CD4-positive, alpha-beta T cell treated with Interleukin-4 for 4 hours (primary cell): Measurements from ENCODE around the gene IL36B.
"Not testable (repeated sequence)": the region's sequence is repeated elsewhere in the genome, so short reads cannot be mapped to it uniquely, and the experiment has no call there.

Experiments used
- DNase-seq: peaks from one replicate; pipeline ENCODE4 v3.0.0-alpha.2; 2020

Gene IL36B

DNA sequence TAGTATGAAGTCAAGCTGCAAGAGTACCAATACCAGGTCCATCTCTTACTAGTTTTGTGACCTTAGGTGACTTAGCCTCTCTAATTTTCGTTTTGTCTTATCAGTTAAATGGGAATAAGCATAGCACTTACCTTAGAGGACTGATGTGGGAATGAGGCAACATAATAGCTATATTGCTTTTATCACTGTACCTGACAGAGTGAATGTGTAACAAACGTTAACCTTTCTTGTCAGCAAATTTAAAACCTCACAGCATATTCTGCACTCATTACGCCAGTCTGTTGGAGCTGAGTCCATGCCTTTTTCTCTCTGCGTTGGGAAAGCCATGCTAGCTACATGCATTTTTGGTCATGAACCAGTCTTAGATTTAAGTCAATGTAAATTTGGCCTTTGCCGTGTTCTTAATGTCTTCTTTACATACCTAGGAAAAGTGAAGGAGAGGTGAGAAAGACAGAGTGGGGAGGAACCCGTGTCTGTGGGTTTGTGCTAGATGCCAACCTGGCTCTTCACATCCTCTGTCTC is at the start of gene IL36B:
IL36B (minus strand) TSS at position 472 of the 522 bp plus-strand sequence.
- no peak for DNase-seq

- no peak for DNase-seq
These were observed 49.5 kb upstream of the IL36B start for GRCh38 chr2:113102133-113102532.

DNA sequence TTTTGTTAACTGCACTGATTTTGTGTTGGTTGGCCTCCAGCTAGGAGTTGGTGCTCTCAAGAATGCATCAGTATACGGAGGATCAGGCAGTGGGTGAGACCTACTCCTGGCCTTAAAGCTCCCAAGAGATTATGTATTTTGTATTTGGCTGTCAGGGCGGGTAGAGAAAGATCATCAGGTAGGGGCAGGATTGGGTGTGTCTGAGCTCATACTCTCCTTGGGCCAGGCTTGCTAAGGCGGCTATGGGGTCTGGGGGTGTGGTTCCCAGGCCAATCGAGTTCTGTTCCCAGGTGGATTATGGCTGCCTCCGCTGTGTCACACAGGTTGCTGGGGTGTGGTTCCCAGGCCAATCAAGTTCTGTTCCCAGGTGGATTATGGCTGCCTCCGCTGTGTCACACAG is 45.9 kb upstream of the IL36B start:
- DNase-seq = no peak

DNA sequence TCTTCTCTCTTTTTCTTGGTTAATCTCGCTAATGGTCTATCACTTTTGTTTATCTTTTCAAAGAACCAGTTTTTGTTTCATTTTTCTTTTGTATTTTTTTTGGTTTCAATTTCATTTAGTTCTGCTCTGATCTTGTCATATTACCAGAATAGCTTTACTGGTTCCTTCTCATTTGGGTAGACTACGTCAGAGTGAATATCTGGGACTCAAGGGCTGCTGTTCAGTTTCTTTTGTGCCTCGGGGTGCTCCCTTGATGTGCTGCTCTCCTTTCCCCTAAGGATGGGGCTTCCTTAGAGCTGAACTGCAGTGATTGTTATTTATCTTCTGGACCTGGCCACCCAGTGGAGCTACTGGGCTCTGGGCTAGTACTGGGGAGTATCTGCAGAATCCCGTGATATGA is 45.4 kb upstream of the IL36B start:
- peak; percentile 16 for DNase-seq

DNA sequence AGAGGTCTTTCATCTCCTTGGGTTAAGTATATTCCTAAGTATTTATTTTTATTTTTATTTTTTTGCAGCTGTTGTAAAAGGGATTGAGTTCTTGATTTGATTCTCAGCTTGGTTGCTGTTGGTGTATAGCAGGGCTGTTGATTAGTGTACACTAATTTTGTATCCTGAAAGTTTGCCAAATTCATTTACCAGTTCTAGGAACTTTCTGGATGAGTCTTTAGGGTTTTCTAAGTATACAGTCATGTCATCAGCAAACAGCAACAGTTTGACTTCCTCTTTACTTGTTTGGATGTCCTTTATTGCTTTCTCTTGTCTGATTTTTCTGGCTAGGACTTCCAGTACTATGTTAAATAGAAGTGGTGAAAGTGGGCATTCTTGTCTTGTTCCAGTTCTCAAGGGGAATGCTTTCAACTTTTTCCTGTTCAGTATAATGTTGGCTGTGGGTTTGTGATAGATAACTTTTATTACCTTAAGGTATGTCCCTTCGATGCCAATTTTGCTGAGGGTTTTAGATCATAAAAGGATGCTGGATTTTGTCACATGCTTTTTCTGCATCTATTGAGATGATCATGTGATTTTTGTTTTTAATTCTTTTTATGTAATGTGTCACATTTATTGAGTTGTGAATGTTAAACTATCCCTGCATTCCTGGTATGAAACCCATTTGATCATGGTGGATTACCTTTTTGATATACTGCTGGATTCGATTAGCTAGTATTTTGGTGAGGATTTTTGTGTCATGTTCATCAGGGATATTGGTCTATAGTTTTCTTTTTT is 44.4 kb upstream of the IL36B start:
- DNase-seq = not testable (repeated sequence)

DNA sequence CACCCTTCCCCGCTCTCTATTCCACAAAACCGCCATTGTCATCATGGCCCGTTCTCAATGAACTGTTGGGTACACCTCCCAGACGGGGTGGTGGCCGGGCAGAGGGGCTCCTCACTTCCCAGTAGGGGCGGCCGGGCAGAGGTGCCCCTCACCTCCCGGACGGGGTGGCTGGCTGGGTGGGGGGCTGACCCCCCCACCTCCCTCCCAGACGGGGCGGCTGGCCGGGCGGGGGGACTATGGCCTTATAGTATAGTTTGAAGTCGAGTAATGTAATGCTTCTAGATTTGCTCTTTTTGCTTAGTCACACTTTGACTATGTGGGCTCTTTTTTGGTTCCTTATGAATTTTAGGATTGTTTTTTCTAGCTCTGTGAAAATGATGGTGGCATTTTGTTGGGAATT is 43.6 kb upstream of the IL36B start:
- DNase-seq = not testable (repeated sequence)

DNA sequence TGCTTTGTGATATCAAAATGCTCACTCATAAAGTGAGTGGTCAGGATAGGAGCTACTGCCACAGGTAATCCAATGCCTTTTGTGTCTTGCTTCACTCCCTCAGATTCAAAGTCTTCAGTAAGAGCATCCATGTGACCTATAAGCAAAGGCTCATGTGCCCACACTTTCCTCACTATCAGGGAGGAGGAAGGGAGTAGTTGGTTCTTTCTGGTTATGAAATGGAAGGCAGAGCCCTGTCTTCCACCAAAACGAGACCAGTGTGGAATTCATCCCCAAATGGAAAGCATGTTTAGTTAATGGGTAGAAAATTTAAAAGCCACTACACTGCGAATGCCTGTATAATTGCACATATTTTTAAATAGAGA is 40.9 kb upstream of the IL36B start:
- DNase-seq = no peak

GRCh38 chr2:113092864-113093612 is 40.4 kb upstream of the IL36B start:
- DNase-seq = no peak

GRCh38 chr2:113091231-113091896 is 38.7 kb upstream of the IL36B start:
- no peak for DNase-seq

DNA sequence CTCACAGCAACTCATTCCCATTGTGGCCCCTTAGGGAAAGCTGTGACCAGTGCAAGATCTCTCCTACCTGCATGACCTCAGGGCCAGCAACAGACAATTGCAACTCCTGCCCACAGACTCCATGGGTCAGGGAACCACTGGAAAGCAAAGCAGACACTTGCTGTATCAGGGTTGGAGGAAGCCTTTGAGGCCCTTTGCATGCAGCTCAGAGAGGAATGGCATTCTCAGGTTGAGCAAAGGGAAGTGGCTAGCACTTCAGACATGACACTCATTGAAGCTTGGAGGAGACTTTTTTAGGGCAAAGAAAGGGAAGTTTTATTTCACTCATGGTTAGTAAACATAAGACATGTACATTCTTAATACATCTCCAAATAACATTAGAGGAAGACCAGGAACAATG is 37.2 kb upstream of the IL36B start:
- no peak for DNase-seq

DNA sequence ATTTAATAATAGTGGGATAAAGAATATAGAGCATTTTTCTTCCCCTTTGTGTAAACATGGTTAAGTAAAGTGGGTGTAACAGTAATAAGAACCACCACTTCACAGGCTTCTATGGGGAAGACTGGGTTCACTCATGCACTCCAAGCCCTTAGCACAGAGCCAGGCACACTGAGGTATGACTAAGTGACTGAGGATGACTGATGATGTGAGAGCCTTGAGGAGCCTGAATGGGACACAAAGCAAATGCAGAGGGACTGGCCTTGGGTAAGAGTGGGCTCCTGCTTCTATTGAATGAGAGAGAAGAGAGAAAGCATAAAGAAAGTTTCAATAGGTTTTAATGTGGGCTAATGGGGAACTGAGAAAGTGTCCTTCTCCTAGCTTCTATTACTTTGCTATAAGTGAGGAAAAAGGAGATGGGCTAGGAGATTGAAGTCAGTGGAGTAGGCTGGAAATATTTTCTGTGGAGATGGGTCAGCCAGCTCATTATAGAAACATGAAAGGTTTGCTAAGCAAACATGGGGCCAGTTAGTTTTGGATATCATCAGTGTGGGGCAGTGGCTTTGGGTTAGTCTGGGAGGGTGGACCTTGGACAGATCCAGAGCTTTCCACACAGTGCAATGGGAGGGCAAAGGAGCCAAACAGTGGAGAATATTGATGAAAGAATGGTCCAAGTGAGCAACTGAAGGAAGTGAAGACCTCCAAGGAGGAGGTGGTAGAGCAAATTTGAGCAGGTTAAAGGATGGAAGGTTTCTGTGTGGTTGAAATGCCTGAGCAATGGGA is 35.7 kb upstream of the IL36B start:
- DNase-seq = no peak

DNA sequence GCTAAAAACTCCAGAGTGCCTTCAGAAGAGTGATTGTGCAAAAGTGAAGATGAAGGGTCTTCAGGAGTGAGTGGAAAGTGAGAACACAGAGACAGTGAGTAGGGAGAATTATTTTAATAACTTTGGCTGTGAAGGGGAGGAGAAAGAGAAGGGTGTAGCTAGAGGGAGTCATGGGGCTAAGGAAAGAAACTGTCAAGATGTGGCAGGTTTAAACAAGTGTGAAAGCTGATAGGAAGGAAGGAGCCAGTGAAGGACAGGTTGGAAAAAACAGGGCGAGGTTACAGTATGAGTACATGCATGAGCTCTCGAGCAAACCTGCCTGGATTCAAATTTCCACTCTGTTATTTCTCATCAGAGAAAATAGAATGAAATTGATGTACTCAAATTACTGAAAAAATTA is 32.9 kb upstream of the IL36B start:
- DNase-seq = no peak

DNA sequence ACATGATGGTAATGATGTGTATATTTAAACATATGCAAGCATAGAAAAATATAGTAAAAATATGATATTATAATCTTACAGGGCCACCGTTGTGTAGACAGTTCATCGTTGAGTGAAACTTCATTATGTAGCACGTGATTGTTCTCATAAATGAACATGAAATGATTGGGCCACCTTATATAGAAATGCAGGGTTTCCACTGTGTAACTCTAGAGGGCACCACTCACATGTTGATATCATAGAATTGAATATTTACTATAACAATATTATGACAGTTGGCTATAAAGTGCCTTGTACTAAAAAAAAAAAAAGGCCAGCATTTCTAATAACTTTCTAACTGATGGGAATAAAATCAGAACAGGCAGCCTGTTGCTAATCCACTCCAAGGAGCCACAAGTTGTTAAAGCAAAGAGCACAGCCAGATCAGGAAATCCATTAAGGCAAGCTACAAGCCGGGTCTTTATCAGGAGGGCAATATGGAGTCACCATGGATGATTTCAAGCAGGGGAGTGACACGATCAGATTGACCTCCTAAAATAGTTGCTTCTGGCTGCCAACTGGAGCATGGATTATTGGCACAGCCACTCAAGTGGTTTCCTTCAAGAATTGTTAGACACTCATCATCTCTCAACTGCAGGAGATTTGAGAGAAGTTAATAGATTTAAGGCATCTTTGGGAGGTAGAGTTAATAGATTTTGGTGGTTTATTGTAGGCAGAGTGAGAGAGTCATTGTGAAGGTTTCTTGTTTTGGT is 31.8 kb upstream of the IL36B start:
- peak; percentile 40 for DNase-seq

DNA sequence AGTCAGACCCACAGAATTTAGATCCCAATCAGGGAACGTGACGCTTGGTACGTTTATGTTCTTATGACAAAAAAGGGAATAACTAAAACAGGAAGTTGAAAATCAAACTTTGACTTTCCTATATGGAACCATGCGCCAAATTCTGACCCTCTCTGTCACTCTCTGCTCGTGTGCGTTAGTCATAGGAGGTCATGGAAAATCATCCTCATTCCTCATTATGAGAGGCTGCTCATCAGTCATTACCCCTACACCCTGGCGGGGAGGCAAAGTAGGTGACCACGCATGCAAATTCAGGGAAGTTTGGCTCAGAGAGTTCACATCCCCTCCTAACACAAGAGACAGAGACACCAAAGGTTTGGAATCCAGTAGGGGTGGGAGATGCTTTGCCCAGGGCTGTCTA is 30.6 kb upstream of the IL36B start:
- DNase-seq = no peak

DNA sequence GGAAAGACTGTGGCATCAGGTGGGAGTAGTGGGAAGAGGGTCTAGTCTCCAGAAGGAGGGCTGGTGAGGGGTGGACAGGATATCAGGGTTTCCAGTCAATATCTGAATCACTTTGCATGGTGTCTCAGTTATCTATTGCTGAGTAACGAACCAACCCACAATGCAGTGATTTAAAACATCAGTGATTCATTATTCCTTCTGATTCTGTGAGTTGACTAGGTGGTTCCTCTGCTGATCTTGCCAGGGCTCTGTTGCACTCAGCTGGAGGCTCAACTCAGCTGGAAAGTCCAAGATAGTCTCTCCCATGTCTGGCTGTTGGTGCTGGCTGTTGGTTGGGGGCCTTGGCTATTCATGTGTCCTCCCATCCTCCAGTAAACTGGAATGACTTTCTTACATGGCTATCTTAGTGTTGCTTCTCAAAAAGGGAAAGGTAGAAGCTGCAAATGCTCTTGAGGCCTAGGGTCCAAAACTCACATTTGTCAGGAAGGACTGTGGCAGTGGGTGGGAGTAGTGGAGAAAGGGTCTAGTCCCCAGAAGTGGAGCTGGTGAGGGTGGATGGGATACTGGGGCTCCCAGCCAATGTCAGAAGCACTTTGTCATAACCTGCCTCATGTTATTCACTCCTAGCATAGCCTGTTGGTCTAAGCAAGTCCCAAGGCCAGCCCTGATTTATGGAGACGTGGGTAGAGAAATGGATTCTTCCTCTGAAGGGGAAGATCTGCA is 29.0 kb upstream of the IL36B start:
- DNase-seq = no peak

GRCh38 chr2:113080134-113080533 is 27.5 kb upstream of the IL36B start:
- peak; percentile 8 for DNase-seq

- DNase-seq = no peak
These were observed 26.5 kb upstream of the IL36B start for GRCh38 chr2:113079131-113079530.

- DNase-seq = no peak
These were observed 25.7 kb upstream of the IL36B start for GRCh38 chr2:113078350-113078839.

DNA sequence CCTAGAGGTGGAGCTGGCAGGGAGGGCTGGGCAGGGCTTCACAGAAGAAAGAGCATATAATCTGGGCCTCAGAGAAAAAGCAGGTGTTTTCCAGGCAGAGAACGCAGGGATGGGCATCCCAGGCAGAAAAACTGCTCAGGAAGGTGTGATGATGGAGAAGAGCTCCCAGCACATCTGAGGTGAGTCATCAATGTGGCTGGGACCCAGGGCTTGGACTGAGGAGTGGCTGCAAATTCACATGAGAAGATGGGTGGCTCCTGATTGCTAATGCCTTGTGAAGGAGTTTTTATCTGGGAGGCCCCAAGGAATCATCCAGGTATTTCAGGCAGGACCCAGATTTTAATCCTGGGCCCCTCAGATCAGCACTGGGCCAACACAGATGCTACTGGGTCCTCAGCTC is 25.3 kb upstream of the IL36B start:
- no peak for DNase-seq

DNA sequence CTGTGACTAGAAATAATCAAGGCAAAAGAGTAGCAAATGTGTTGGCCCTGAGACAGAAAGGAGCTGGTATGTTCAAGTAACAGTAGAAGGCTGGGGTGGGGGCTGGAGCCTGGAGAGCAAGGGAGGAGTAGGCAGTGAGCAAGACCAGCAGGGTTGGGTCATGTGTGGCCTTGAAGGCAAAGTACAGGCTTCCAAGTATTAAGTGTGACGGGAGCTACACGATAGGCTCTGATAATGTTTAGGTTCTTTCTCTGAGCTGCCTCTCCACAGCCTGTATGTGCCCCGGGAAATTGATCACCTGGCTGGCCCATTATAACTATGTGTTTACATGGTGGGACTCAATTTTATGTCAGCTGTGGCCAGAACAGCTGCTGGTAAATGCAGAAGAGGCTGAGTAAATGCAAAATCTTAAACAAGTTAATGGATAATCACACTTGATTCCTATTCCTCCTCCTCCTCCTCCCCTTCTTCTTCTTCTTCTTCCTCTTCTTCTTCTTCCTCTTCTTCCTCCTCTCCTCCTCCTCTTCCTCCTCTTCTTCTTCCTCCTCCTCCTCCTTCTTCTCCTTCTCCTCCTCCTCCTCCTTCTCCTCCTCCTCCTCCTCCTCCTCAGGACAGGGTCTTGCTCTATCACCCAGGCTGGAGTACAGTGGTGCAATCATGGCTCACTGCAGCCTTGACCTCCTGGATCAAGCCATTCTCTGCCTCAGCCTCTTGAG is 24.4 kb upstream of the IL36B start:
- DNase-seq = no peak

DNA sequence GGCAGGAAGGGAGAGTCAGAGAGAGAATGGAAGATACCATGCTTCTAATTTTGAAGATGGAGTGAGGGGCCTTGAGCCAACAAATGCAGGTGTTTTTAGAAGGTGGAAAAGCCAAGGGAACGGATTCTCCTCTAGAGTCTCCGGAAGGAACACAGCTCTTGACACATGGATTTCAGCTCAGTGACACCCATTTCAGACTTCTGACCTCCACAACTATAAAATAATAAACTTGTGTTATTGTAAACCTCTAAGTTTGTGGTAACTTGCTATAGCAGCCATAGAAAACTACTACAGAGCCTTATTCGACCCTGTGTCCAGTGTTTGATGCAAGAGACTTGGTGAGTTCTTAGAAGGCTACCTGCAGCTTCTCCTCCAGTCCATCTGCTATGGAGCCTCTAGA is 22.9 kb upstream of the IL36B start:
- DNase-seq = no peak
